ENCODE measurements around the gene SMYD3.

The SMYD3 gene

DNA sequence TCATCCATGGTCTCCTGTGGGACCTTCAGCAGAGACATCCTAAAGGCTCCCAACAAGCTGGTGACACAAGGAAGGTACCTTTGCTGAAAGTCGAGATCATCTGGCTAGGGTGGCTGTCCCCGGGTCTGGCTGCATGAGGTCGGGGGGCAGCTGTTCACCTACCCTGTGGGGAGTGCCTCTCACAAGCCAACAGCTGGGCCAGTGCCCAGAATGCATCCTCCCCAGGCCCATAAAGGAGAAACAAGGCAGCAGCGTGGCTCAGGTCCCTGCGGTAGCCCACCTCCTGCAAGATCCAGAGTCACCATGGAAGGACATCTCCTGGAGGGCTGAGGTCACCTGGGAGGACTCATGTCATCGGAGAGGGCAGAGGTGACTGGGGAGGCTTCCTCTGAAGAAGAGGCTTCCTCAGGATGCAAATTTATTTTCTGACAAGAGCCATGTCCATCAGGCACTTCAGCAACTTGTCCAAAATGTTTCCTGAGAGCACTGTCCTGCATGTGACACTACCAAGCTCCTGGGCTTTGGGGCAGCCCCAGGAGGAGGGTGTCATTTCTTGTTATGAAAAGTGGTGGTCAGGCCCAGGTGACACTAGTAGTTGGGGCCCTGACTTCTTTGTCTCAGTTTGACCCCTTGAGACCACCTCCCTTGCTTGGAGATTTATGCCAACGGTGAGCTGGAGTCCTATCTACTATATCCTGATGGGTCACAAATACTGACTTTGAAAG is 6.7 kb upstream of the SMYD3 start:
- no peaks in the 10 kb centered on the region for H3K36me3 ChIP-seq (ENCODE audit: control insufficient read depth, insufficient read depth, low read length)
- no peaks in the 10 kb centered on the region for H3K4me1 ChIP-seq
- no peak overlapping the region for H3K27ac ChIP-seq
- H3K79me2 ChIP-seq: no peaks in the 10 kb centered on the region
- no peak overlapping the region for H3K9ac ChIP-seq
- TF ChIP-seq, protein P1, sequence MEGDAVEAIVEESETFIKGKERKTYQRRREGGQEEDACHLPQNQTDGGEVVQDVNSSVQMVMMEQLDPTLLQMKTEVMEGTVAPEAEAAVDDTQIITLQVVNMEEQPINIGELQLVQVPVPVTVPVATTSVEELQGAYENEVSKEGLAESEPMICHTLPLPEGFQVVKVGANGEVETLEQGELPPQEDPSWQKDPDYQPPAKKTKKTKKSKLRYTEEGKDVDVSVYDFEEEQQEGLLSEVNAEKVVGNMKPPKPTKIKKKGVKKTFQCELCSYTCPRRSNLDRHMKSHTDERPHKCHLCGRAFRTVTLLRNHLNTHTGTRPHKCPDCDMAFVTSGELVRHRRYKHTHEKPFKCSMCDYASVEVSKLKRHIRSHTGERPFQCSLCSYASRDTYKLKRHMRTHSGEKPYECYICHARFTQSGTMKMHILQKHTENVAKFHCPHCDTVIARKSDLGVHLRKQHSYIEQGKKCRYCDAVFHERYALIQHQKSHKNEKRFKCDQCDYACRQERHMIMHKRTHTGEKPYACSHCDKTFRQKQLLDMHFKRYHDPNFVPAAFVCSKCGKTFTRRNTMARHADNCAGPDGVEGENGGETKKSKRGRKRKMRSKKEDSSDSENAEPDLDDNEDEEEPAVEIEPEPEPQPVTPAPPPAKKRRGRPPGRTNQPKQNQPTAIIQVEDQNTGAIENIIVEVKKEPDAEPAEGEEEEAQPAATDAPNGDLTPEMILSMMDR (IDR thresholded peaks at IDR 0.05): no peak
- H3K4me3 ChIP-seq (ENCODE audit: low read depth, low read length): no peak overlapping the region
- H3K27me3 ChIP-seq (ENCODE audit: control insufficient read depth, insufficient read depth, low read length): no peaks in the 10 kb centered on the region
- no peaks in the 10 kb centered on the region for H3K9me3 ChIP-seq (ENCODE audit: control insufficient read depth, low read length)
- no peak overlapping the region for H2AFZ ChIP-seq
- no peak overlapping the region for H3K4me2 ChIP-seq (ENCODE audit: low read length)

DNA sequence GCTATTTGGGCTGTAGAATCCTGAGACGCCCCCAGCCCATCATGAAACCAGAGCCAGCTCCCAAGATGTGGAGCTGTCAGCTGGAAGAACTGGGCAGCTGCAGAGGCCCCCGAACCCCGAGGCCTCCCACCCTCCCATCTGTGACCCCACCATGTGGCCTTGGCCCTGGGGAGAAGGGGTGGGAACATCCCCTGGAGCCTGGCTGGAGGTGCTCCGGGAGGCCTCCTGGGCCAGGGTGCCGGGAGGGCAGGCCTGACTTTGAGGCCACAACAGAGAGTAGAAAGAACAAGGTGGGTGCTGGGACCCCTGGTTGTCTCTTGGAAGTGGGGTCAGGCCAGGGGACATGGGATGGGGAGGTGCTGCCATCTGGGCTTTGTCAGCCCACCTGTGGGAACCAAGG is 6.0 kb upstream of the SMYD3 start:
- H3K9ac ChIP-seq: no peak overlapping the region
- H3K36me3 ChIP-seq (ENCODE audit: control insufficient read depth, insufficient read depth, low read length): no peaks in the 10 kb centered on the region
- no peaks in the 10 kb centered on the region for H3K79me2 ChIP-seq
- H3K4me3 ChIP-seq (ENCODE audit: low read depth, low read length): no peak overlapping the region
- no peaks in the 10 kb centered on the region for H3K4me1 ChIP-seq
- no peak overlapping the region for H3K4me2 ChIP-seq (ENCODE audit: low read length)
- TF ChIP-seq, protein P1 (IDR thresholded peaks at IDR 0.05): no peak
- no peak overlapping the region for H2AFZ ChIP-seq
- no peaks in the 10 kb centered on the region for H3K9me3 ChIP-seq (ENCODE audit: control insufficient read depth, low read length)
- no peaks in the 10 kb centered on the region for H3K27me3 ChIP-seq (ENCODE audit: control insufficient read depth, insufficient read depth, low read length)
- no peak overlapping the region for H3K27ac ChIP-seq

DNA sequence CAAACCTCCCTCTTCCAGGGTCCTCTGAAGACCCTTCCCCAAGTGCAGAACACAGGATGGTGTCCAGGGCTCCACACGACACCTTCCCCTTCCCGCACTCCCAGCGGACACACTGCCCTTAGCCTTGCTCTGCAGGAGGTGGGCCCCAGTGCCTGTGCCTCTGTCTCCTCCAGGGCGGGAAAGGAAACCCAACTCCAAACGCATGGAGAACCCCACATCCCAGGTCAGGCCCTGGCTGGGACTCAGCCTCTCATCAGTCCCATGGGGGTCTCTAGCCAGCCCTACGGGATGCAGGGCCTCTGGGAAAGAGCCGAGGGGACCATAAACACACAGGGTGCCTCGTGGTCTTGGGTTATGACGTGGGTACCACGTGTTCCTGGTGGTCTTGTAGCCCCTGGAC is 5.6 kb upstream of the SMYD3 start:
- Histone ChIP-seq H3K9me3 (ENCODE audit: control insufficient read depth, low read length) (no peaks in the 10 kb centered on the region), H3K36me3 (ENCODE audit: control insufficient read depth, insufficient read depth, low read length) (no peaks in the 10 kb centered on the region), H3K27me3 (ENCODE audit: control insufficient read depth, insufficient read depth, low read length) (no peaks in the 10 kb centered on the region), H3K4me1 (no peaks in the 10 kb centered on the region), H3K79me2 (no peaks in the 10 kb centered on the region), H2AFZ (no peak overlapping the region), H3K4me2 (ENCODE audit: low read length) (no peak overlapping the region), H3K27ac (no peak overlapping the region), H3K9ac (no peak overlapping the region), H3K4me3 (ENCODE audit: low read depth, low read length) (no peak overlapping the region)
- TF ChIP-seq, protein P1 (IDR thresholded peaks at IDR 0.05): no peak

DNA sequence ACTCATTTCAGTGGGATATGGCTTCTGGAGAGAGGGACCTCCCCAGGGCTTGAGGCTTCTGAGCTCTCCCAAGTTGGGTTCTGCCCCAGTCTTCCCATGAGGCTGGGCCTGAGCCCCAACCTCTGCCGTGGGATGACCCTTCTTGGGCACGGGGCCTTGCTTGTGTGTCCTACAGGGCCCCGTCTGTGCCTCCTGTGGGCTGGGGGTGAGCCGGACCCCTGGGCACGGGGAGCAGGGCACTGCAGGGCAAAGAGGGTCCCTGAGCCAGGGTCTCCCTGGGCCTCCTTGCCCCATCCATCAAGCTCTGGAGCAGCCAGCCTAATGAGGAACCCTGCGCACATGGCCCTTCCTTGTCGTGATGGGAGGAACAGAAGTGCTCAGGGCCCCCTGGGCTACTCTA is 5.2 kb upstream of the SMYD3 start:
- Histone ChIP-seq H3K27ac (no peak overlapping the region), H3K9me3 (ENCODE audit: control insufficient read depth, low read length) (no peaks in the 10 kb centered on the region), H3K4me2 (ENCODE audit: low read length) (no peak overlapping the region), H3K79me2 (no peaks in the 10 kb centered on the region), H2AFZ (no peak overlapping the region), H3K27me3 (ENCODE audit: control insufficient read depth, insufficient read depth, low read length) (no peaks in the 10 kb centered on the region), H3K36me3 (ENCODE audit: control insufficient read depth, insufficient read depth, low read length) (no peaks in the 10 kb centered on the region), H3K9ac (no peak overlapping the region), H3K4me3 (ENCODE audit: low read depth, low read length) (no peak overlapping the region), H3K4me1 (no peaks in the 10 kb centered on the region)
- TF ChIP-seq, protein P1 (IDR thresholded peaks at IDR 0.05): no peak

DNA sequence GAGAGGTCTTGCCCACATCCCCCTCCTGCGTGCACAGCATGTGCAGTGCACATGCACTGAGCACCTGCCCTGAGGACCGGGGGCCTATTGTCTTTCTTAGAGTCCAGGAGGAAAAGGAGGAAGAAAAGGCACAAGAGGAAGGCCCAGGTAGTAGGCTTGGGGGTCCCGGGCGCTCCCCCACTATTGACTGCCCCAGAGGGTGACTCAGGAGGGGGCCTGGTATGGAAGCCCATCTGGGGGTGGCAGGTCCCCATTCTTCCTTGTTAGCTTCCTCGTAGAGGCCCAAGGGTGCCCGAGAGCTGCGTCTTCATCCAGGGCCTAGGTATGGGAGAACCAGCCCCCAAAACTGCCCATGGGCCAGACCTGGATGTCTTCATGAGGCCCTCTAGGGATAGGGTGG is 4.1 kb upstream of the SMYD3 start:
- Histone ChIP-seq H3K9ac (no peak overlapping the region), H3K9me3 (ENCODE audit: control insufficient read depth, low read length) (no peaks in the 10 kb centered on the region), H3K4me3 (ENCODE audit: low read depth, low read length) (no peak overlapping the region), H3K79me2 (no peaks in the 10 kb centered on the region), H2AFZ (no peak overlapping the region), H3K36me3 (ENCODE audit: control insufficient read depth, insufficient read depth, low read length) (no peaks in the 10 kb centered on the region), H3K4me2 (ENCODE audit: low read length) (no peak overlapping the region), H3K27me3 (ENCODE audit: control insufficient read depth, insufficient read depth, low read length) (no peaks in the 10 kb centered on the region), H3K27ac (no peak overlapping the region), H3K4me1 (no peaks in the 10 kb centered on the region)
- TF ChIP-seq, protein P1 (IDR thresholded peaks at IDR 0.05): no peak
